HEK293 (cell line): ENCODE measurements around the gene BTBD17.

Experiments used
- CTCF ChIP-seq: fragments of 450-650 bp; formaldehyde crosslinking; IDR thresholded peaks from 2 replicates; pipeline ENCODE4 v1.5.1; 2016; ENCODE audit warnings: missing biosample characterization, missing genetic modification characterization
- FEZF1 ChIP-seq: fragments of 450-650 bp; formaldehyde crosslinking; IDR thresholded peaks from 2 replicates; pipeline ENCODE4 v1.5.1; 2016; ENCODE audit warnings: missing biosample characterization, missing genetic modification characterization
- REST ChIP-seq: fragments of 450-650 bp; formaldehyde crosslinking; IDR thresholded peaks from 2 replicates; pipeline ENCODE4 v1.5.1; 2016; ENCODE audit warnings: missing biosample characterization, missing genetic modification characterization
- ZBTB6 ChIP-seq: fragments of 450-650 bp; formaldehyde crosslinking; IDR thresholded peaks from 2 replicates; pipeline ENCODE4 v1.5.1; 2017; ENCODE audit warnings: missing biosample characterization, missing genetic modification characterization
- ZNF132 ChIP-seq: fragments of 450-650 bp; formaldehyde crosslinking; IDR thresholded peaks from 2 replicates; pipeline ENCODE4 v1.5.1; 2017; ENCODE audit warnings: missing biosample characterization, missing genetic modification characterization, borderline replicate concordance
- ZNF292 ChIP-seq: fragments of 450-650 bp; formaldehyde crosslinking; IDR thresholded peaks from 2 replicates; pipeline ENCODE4 v1.5.1; 2016; ENCODE audit warnings: low read depth, missing biosample characterization, missing genetic modification characterization, borderline replicate concordance
- ZNF785 ChIP-seq: fragments of 450-650 bp; formaldehyde crosslinking; IDR thresholded peaks from 2 replicates; pipeline ENCODE4 v1.5.1; 2016; ENCODE audit warnings: missing biosample characterization, missing genetic modification characterization

- no peak for TF ChIP-seq FEZF1 (tag by site-specific recombination)
- peak; percentile 17; the same call in 1 of the 2 replicates for TF ChIP-seq ZBTB6 (tag by site-specific recombination)
- peak; percentile 22; the same call in 1 of the 2 replicates for TF ChIP-seq CTCF (tag by site-specific recombination)
- no peak for TF ChIP-seq ZNF132 (tag by site-specific recombination)
- no peak for TF ChIP-seq REST
- no peak for TF ChIP-seq ZNF292
- TF ChIP-seq ZNF785 (tag by site-specific recombination) = no peak
Observed at GRCh38 chr17:74351552-74352210, 10.0 kb downstream of the BTBD17 start.
